Adrenal gland (tissue), 12 donors: ENCODE data around the gene UCP2. TPM values are rescaled to one million over a fixed set of nuclear protein-coding genes. Genes with fewer than 3 reads are reported as not detected.

Source experiments
- DNase-seq, 7 donors: peaks; one replicate each; pipeline ENCODE4 v3.0.0-alpha.2; 2019 to 2020
- H3K27ac ChIP-seq, 5 donors: fragments of 200-600 bp; sonication (generic) in 4 of 5; 1 replicate in 3 of 5; 2 replicates in 2 of 5; pipeline versions ENCODE4 v1.5.1 to v1.8.0; 2016 to 2020; ENCODE audit warnings: mild to moderate bottlenecking in 1 of 5
- H3K27me3 ChIP-seq: fragments of 200-600 bp; 2 replicates; pipeline ENCODE4 v1.8.0; 2021
- H3K36me3 ChIP-seq, 2 donors: fragments of 200-600 bp; replicated peaks in 1 of 2; 1 replicate in 1 of 2; 2 replicates in 1 of 2; pipeline versions ENCODE4 v1.5.1 to v1.8.0; 2018 to 2022
- H3K4me1 ChIP-seq, 2 donors: fragments of 200-600 bp; replicated peaks in 1 of 2; 1 replicate in 1 of 2; 2 replicates in 1 of 2; pipeline versions ENCODE4 v1.5.1 to v1.8.0; 2018 to 2021
- H3K4me3 ChIP-seq, 4 donors: fragments of 200-600 bp; sonication (generic) in 3 of 4; one replicate each; pipeline ENCODE4 v1.5.1; 2016 to 2018
- H3K9me3 ChIP-seq, 3 donors: fragments of 200-600 bp; sonication (generic) in 1 of 3; replicated peaks in 1 of 3; 1 replicate in 2 of 3; 2 replicates in 1 of 3; pipeline versions ENCODE4 v1.5.1 to v1.8.0; 2016 to 2021
- CTCF ChIP-seq, 6 experiments: fragments of 450-650 bp in 4 of 6; fragments of 200-600 bp in 2 of 6; sonication (generic) in 1 of 6; IDR thresholded peaks; 1 replicate in 5 of 6; 2 replicates in 1 of 6; pipeline versions ENCODE4 v1.5.1 to v1.8.0; 2016 to 2021; ENCODE audit warnings: antibody characterized with exemption in 6 of 6, mild to moderate bottlenecking in 2 of 6, moderate library complexity in 1 of 6
- POLR2A ChIP-seq, 2 donors: fragments of 450-650 bp; IDR thresholded peaks; one replicate each; pipeline ENCODE4 v1.6.1; 2017; ENCODE audit warnings: antibody characterized with exemption in 2 of 2, mild to moderate bottlenecking in 2 of 2, moderate library complexity in 1 of 2
- WGBS, 4 donors: extraction: QIAGEN DNeasy Blood & Tissue Kit in 2 of 4; methylation state at CpG; one replicate each; pipeline versions ENCODE4 v1.1.5 to v1.1.7; 2013 to 2017; 5-methylcytosine and 5-hydroxymethylcytosine counted together
- intact Hi-C, 2 donors: fragments of 100-400 bp; cut with DNase I; formaldehyde crosslinking; loops; one replicate each; pipeline versions ENCODE4 v1.14.1 to v1.15.0; 2022 to 2023
- polyA plus RNA-seq, 3 donors: library from polyadenylated mRNA; stranded (reverse); fragments of 200-250 nt in 2 of 3; fragments of 350-450 nt in 1 of 3; fragmentation: Illumina TruSeq in 1 of 3; extraction: RNeasy Lipid Tissue Mini Kit (QIAGEN cat#74804) in 1 of 3; gene quantifications; one replicate each; pipeline ENCODE4 v1.2.3, GENCODE V29; 2013 to 2014
- total RNA-seq, 9 donors: library from RNA; depleted of rRNA in 4 of 9; stranded (reverse); fragments of >200 nt in 4 of 9; fragments of 120-200 nt in 1 of 9; fragmentation: NEBNext Ultra II Directional in 1 of 9; extraction: Animal tissue kit (Norgen Biotek cat#: 25700) in 1 of 9; gene quantifications; one replicate each; pipeline versions ENCODE4 v1.1.0 to v1.2.4, GENCODE V29; 2013 to 2023
- donor health status: healthy with polysubstance abuse.
- donor health status: Bipolar disorder and iron deficiency.
- donor health status: DM: yes; HTN: yes; CAD: no.
- donor health status: DM: no; HTN: no; CAD: no.
- donor health status: DM: no; HTN: no; CAD: no.
- donor health status: DM: yes; HTN: yes; CAD: no.

The UCP2 gene
- total and polyA plus RNA-seq, 12 donors, result 12.4 to 117 (median 40.9) TPM

GRCh38 chr11:73980001-73980961 lies 2.4 kb downstream of the UCP2 start:
- peak overlapping the region in 3 of 5 donors; percentile 20 to 42 (median 21) for H3K27ac ChIP-seq
- 63 to 71% (median 67%) methylated on average over 5 to 6 of the region's 6 CpGs for whole genome bisulfite sequencing, 4 donors
- H3K36me3 ChIP-seq, result peaks cover 0 to 34% of the 10 kb centered on the region in 2 donors
- H3K9me3 ChIP-seq, result no peaks in the 10 kb centered on the region
- peak in 3 of 7 donors; percentile 53 to 63 (median 58) for DNase-seq
- TF ChIP-seq CTCF (IDR thresholded peaks at IDR 0.05) (no peak), POLR2A (IDR thresholded peaks at IDR 0.05) (no peak)
- H3K4me3 ChIP-seq, result peak overlapping the region in 1 of 4 donors; percentile 70
- H3K4me1 ChIP-seq, result peaks cover 9 to 11% of the 10 kb centered on the region in 2 donors
- intact Hi-C loops, result no loop called here
- H3K27me3 ChIP-seq, result no peaks in the 10 kb centered on the region

- intact Hi-C loops, result no loop called here
- no peaks in the 10 kb centered on the region for H3K9me3 ChIP-seq
- H3K27ac ChIP-seq, result no peak overlapping the region
- peaks cover 0 to 37% of the 10 kb centered on the region in 2 donors for H3K36me3 ChIP-seq
- 97 to 100% (median 99%) methylated on average over 1 to 3 of the region's 3 CpGs for WGBS, 4 donors
- no peaks in the 10 kb centered on the region for H3K27me3 ChIP-seq
- peaks cover 8 to 9% of the 10 kb centered on the region in 2 donors for H3K4me1 ChIP-seq
- no peak overlapping the region for H3K4me3 ChIP-seq
- no peak for DNase-seq
- no peak for TF ChIP-seq POLR2A (IDR thresholded peaks at IDR 0.05)
- TF ChIP-seq CTCF (IDR thresholded peaks at IDR 0.05), result no peak
These were observed 4.0 kb downstream of the UCP2 start for GRCh38 chr11:73978576-73979086.

GRCh38 chr11:73977856-73978519 lies 4.7 kb downstream of the UCP2 start:
- DNase-seq, result no peak
- intact Hi-C loops, result no loop called here
- 93 to 99% (median 96%) methylated on average over 6 to 18 of the region's 18 CpGs for WGBS, 4 donors
- Histone ChIP-seq H3K27ac (no peak overlapping the region), H3K27me3 (no peaks in the 10 kb centered on the region), H3K9me3 (no peaks in the 10 kb centered on the region), H3K4me3 (no peak overlapping the region), H3K36me3 (peaks cover 0 to 37% of the 10 kb centered on the region in 2 donors), H3K4me1 (peaks cover 7 to 9% of the 10 kb centered on the region in 2 donors)
- TF ChIP-seq CTCF (IDR thresholded peaks at IDR 0.05) (no peak), POLR2A (IDR thresholded peaks at IDR 0.05) (no peak)
